ENCODE measurements around the gene ZPBP.

GRCh38 chr7:49974035-49974434 is 119.0 kb downstream of the ZPBP start:
- TF ChIP-seq POLR2A (IDR thresholded peaks at IDR 0.05), result no peak
- TF ChIP-seq CTCF (IDR thresholded peaks at IDR 0.05), result no peak

Data from testis (tissue), 2 donors.